ENCODE measurements around the gene POLE3.

DNA sequence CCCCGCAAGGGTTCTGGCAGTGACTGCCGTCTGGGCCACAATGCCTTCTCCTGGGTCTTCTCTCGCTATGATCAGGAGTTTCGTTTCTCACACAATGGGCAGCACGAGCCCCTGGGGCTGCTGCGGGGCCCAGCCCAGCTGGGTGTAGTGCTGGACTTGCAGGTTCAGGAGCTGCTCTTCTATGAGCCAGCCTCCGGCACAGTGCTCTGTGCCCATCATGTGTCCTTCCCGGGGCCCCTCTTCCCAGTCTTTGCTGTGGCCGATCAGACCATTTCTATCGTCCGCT is 40.7 kb downstream of the POLE3 start:
- TF ChIP-seq COPS2 (conservative IDR thresholded peaks at IDR 0.05) (no peak), ZNF785 (CRISPR knock-in tag; IDR thresholded peaks at IDR 0.05) (no peak), POLR2A (conservative IDR thresholded peaks at IDR 0.05) (no peak), NR1H2 (CRISPR knock-in tag; IDR thresholded peaks at IDR 0.05) (no peak), KDM1A (IDR thresholded peaks at IDR 0.05) (no peak), POLR2AphosphoS5 (IDR thresholded peaks at IDR 0.05; ENCODE audit: control insufficient read depth, insufficient read depth, low read depth, low read length) (no peak)
- TF ChIP-seq, protein P1, sequence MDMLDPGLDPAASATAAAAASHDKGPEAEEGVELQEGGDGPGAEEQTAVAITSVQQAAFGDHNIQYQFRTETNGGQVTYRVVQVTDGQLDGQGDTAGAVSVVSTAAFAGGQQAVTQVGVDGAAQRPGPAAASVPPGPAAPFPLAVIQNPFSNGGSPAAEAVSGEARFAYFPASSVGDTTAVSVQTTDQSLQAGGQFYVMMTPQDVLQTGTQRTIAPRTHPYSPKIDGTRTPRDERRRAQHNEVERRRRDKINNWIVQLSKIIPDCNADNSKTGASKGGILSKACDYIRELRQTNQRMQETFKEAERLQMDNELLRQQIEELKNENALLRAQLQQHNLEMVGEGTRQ (CRISPR knock-in tag; IDR thresholded peaks at IDR 0.05): no peak
- TF ChIP-seq, protein P2, sequence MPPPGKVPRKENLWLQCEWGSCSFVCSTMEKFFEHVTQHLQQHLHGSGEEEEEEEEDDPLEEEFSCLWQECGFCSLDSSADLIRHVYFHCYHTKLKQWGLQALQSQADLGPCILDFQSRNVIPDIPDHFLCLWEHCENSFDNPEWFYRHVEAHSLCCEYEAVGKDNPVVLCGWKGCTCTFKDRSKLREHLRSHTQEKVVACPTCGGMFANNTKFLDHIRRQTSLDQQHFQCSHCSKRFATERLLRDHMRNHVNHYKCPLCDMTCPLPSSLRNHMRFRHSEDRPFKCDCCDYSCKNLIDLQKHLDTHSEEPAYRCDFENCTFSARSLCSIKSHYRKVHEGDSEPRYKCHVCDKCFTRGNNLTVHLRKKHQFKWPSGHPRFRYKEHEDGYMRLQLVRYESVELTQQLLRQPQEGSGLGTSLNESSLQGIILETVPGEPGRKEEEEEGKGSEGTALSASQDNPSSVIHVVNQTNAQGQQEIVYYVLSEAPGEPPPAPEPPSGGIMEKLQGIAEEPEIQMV (tag; conservative IDR thresholded peaks at IDR 0.05; ENCODE audit: low read depth): no peak
